ENCODE results near the gene U2AF2. TPM values are rescaled to one million over a fixed set of nuclear protein-coding genes. Genes with fewer than 3 reads are reported as not detected.

The U2AF2 gene
- total and polyA plus RNA-seq, 2 of the 4 experiments (the other 2 are of a cell fraction), result 120 to 260 TPM

DNA sequence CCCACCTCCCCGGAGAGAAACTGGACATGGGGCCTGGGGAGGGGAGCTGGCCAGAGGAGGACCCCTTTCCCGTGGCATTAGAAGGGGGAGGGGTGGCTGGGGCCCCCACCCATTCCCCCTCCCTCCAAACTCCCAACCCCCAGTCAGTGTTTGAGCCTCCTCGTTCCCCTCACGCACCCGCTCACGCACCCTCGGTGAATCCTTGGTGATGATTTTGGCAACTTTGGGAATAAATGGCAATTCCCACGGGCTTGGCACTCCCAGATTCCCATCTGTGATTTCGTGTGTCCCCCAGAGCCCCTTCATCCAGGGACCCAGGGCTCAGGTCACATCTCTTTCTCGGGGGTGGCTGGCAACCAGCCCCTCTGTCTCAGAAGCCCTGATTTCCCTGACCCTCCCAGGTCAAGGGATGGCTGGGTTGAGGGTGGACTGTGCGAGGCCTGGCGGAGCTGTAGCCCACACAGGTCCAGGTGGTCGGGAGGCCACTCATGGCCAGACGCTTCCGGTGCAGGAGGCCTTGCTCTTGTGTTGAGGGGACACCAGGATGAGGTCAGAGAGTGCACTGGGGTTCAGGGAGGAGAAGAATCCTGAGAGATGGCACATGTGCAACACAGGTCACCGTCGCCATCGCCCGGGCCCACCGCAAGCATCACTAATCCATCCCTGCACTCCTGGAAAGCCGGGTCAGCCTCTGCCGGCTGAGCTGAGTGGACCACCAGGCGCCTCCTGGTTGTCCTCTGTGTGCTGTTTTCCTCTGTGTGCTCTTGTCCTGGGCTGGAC lies 40.9 kb downstream of the U2AF2 start:
- no peak overlapping the region for H3K56ac ChIP-seq (ENCODE audit: extremely low read depth, insufficient read depth, low read length)
- no peak overlapping the region for H2BK120ac ChIP-seq (ENCODE audit: low read depth, low read length)
- H3K9ac ChIP-seq (ENCODE audit: low read depth, low read length), result no peak overlapping the region
- H3K4me1 ChIP-seq (ENCODE audit: control insufficient read depth, insufficient read depth, low read length), result no peaks in the 10 kb centered on the region
- no peak overlapping the region for H3K4me3 ChIP-seq (ENCODE audit: insufficient read depth, low read depth, low read length)
- no peaks in the 10 kb centered on the region for H3K27me3 ChIP-seq (ENCODE audit: control insufficient read depth, insufficient read depth, low read length)
- WGBS, 2 experiments (ENCODE audit: extremely low coverage in 2 of 2, insufficient read length in 1 of 2), result 100% methylated on average over 1 of the region's 23 CpGs; no CpG with 5 or more reads in 1 of the 2 experiments
- no peak overlapping the region for H2AK9ac ChIP-seq (replicated peaks; ENCODE audit: low read depth, low read length, poor library complexity)
- POLR2A ChIA-PET (ENCODE audit: unreplicated experiment), result no interaction called here
- dilution Hi-C loops (cut with HindIII; ENCODE audit: low sequenced_read_pairs, unreplicated experiment), result no loop called here
- no peaks in the 10 kb centered on the region; a peak in 1 of 4 replicates for H3K79me1 ChIP-seq (ENCODE audit: low read depth in 1 of 2, low read length in 2 of 2)
- H2AK5ac ChIP-seq (ENCODE audit: low read depth, low read length), result no peak overlapping the region
- intact Hi-C loops (cut with micrococcal nuclease), result no loop called here
- H2BK15ac ChIP-seq (ENCODE audit: low read depth, low read length), result no peak overlapping the region
- BruUV-seq (replicated peaks), result TSS peak; percentile 60
- H2BK20ac ChIP-seq (ENCODE audit: low read depth, low read length), result no peak overlapping the region
- no peak overlapping the region for H2BK5ac ChIP-seq (ENCODE audit: low read depth, low read length, poor library complexity, severe bottlenecking)
- H4K5ac ChIP-seq (ENCODE audit: low read depth, low read length), result no peak overlapping the region
- CTCF ChIA-PET, result no interaction called here
- H3K4ac ChIP-seq (ENCODE audit: low read depth, low read length), result no peak overlapping the region
- no peak overlapping the region for H3K18ac ChIP-seq (ENCODE audit: low read depth, low read length)
- in situ Hi-C loops (cut with MboI; ENCODE audit: low sequenced_read_pairs), result loop anchor here (25.0 kb wide), 1 partner anchor 442 kb away; the partner anchor contains the start of gene ZNF444
- H4K20me1 ChIP-seq (ENCODE audit: insufficient read depth, low read length), result no peaks in the 10 kb centered on the region; the same call in 1 of the 2 replicates
- no peak overlapping the region for H2AFZ ChIP-seq (replicated peaks; ENCODE audit: low read length, poor library complexity)
- no peaks in the 10 kb centered on the region for H3K9me1 ChIP-seq (ENCODE audit: insufficient read depth, low read length)
- no peak for TF ChIP-seq MAZ (IDR thresholded peaks at IDR 0.05; ENCODE audit: borderline replicate concordance, low read depth, low read length)
- TF ChIP-seq ELK1 (IDR thresholded peaks at IDR 0.05; ENCODE audit: borderline replicate concordance, low read depth, low read length), result no peak
- TF ChIP-seq NFE2L2 (IDR thresholded peaks at IDR 0.05; ENCODE audit: low read depth, low read length), result no peak
- TF ChIP-seq BHLHE40 (IDR thresholded peaks at IDR 0.05; ENCODE audit: low read depth, low read length), result no peak
- TF ChIP-seq CEBPB (IDR thresholded peaks at IDR 0.05; ENCODE audit: low read depth, low read length), result no peak
- no peak for TF ChIP-seq RAD21 (IDR thresholded peaks at IDR 0.05; ENCODE audit: low read length)
- no peak for TF ChIP-seq MXI1 (IDR thresholded peaks at IDR 0.05; ENCODE audit: borderline replicate concordance, low read depth, low read length)
- no peak for ATAC-seq (ENCODE audit: low read depth)
- no peak overlapping the region for H3K4me2 ChIP-seq (ENCODE audit: low read depth, low read length)
- H4K8ac ChIP-seq (ENCODE audit: low read depth in 2 of 2, low read length in 2 of 2), result no peak overlapping the region
- H3K14ac ChIP-seq (replicated peaks; ENCODE audit: low read depth, low read length), result no peak overlapping the region
- H3K23ac ChIP-seq (ENCODE audit: low read depth, low read length), result no peak overlapping the region
- H3K36me3 ChIP-seq (ENCODE audit: control insufficient read depth, insufficient read depth, low read length), result peaks cover 48% of the 10 kb centered on the region
- no peak overlapping the region for H3K27ac ChIP-seq (ENCODE audit: insufficient read depth, low read length)
- DNase-seq, result no peak
- no peaks in the 10 kb centered on the region for H3K9me3 ChIP-seq (ENCODE audit: control insufficient read depth, insufficient read depth, low read length)
- no peak overlapping the region for H4K91ac ChIP-seq (ENCODE audit: insufficient read depth, low read depth, low read length)
